HEK293 (cell line): ENCODE data around the gene KIAA1958.

ENCODE experiments used
- CTCF ChIA-PET: fragments of 350-600 bp; formaldehyde crosslinking; extraction: SDS; loops from one replicate; lab custom pipeline; 2021; ENCODE audit warnings: antibody characterized with exemption; lab: Yijun Ruan, JAX
- POLR2A ChIA-PET: fragments of 300-600 bp; formaldehyde crosslinking; extraction: SDS; loops from one replicate; lab custom pipeline; 2020; ENCODE audit warnings: antibody characterized with exemption, inconsistent platforms; lab: Yijun Ruan, JAX
- H3K27ac ChIP-seq: fragments of 200-500 bp; sonication (Bioruptor generic); 2 replicates; pipeline ENCODE4 v1.5.1; 2014; ENCODE audit warnings: low read depth, low read length, control low read depth, inconsistent platforms; ENCODE audit errors: extremely low read depth
- H3K36me3 ChIP-seq, 2 experiments: fragments of 200-500 bp in 1 of 2; sonication (Bioruptor generic) in 1 of 2; 1 replicate in 1 of 2; 2 replicates in 1 of 2; pipeline ENCODE4 v1.5.1; 2014 to 2017; ENCODE audit warnings: inconsistent platforms in 2 of 2, low read length in 2 of 2; ENCODE audit not compliant: control insufficient read depth in 2 of 2, insufficient read depth in 1 of 2
- H3K4me1 ChIP-seq: fragments of 200-500 bp; sonication (Bioruptor generic); 2 replicates; pipeline ENCODE4 v1.5.1; 2014; ENCODE audit warnings: mild to moderate bottlenecking, low read length, inconsistent platforms; ENCODE audit not compliant: control insufficient read depth, insufficient read depth
- H3K4me3 ChIP-seq: 2 replicates; pipeline ENCODE4 v1.5.1; 2011; ENCODE audit warnings: low read depth, mild to moderate bottlenecking, control low read depth, low read length, moderate library complexity
- H3K9me3 ChIP-seq: fragments of 200-500 bp; sonication (Bioruptor generic); 2 replicates; pipeline ENCODE4 v1.5.1; 2014; ENCODE audit warnings: low read depth, low read length, inconsistent platforms; ENCODE audit not compliant: control insufficient read depth, insufficient read depth
- MYNN ChIP-seq: fragments of 450-650 bp; formaldehyde crosslinking; IDR thresholded peaks from 2 replicates; pipeline ENCODE4 v1.5.1; 2016; ENCODE audit warnings: missing biosample characterization, missing genetic modification characterization, borderline replicate concordance
- PRDM10 ChIP-seq: fragments of 450-650 bp; formaldehyde crosslinking; IDR thresholded peaks from 2 replicates; pipeline ENCODE4 v1.5.1; 2016; ENCODE audit warnings: missing biosample characterization, missing genetic modification characterization
- PRDM4 ChIP-seq: fragments of 450-650 bp; formaldehyde crosslinking; IDR thresholded peaks from 2 replicates; pipeline ENCODE4 v1.5.1; 2017; ENCODE audit warnings: missing biosample characterization, missing genetic modification characterization
- SALL2 ChIP-seq: fragments of 450-650 bp; formaldehyde crosslinking; IDR thresholded peaks from 2 replicates; pipeline ENCODE4 v1.5.0; 2017; ENCODE audit warnings: missing biosample characterization, mild to moderate bottlenecking, missing genetic modification characterization, borderline replicate concordance
- SCRT1 ChIP-seq: fragments of 450-650 bp; formaldehyde crosslinking; IDR thresholded peaks from 2 replicates; pipeline ENCODE4 v1.5.1; 2016; ENCODE audit warnings: missing biosample characterization, missing genetic modification characterization, borderline replicate concordance
- SCRT2 ChIP-seq: fragments of 450-650 bp; formaldehyde crosslinking; IDR thresholded peaks from 2 replicates; pipeline ENCODE4 v1.5.1; 2016; ENCODE audit warnings: missing biosample characterization, missing genetic modification characterization
- SETDB1 ChIP-seq: IDR thresholded peaks from one replicate; pipeline ENCODE4 v1.6.1; 2017; ENCODE audit warnings: mild to moderate bottlenecking, low read length, moderate library complexity, mixed read lengths; ENCODE audit not compliant: insufficient read length
- YY2 ChIP-seq: fragments of 450-650 bp; formaldehyde crosslinking; IDR thresholded peaks from 2 replicates; pipeline ENCODE4 v1.5.1; 2016; ENCODE audit warnings: missing biosample characterization, missing genetic modification characterization
- ZNF211 ChIP-seq: fragments of 450-650 bp; formaldehyde crosslinking; IDR thresholded peaks from 2 replicates; pipeline ENCODE4 v1.5.1; 2016; ENCODE audit warnings: low read depth, missing biosample characterization, missing genetic modification characterization
- ZNF324 ChIP-seq: fragments of 450-650 bp; formaldehyde crosslinking; IDR thresholded peaks from 2 replicates; pipeline ENCODE4 v1.5.1; 2016; ENCODE audit warnings: missing biosample characterization, missing genetic modification characterization
- ZNF510 ChIP-seq: fragments of 450-650 bp; formaldehyde crosslinking; IDR thresholded peaks from 2 replicates; pipeline ENCODE4 v1.5.1; 2018; ENCODE audit warnings: mild to moderate bottlenecking, missing genetic modification characterization, missing biosample characterization; ENCODE audit not compliant: insufficient replicate concordance
- ZNF555 ChIP-seq: fragments of 450-650 bp; formaldehyde crosslinking; conservative IDR thresholded peaks from 2 replicates; pipeline ENCODE4 v1.5.1; 2017; ENCODE audit warnings: missing biosample characterization, mild to moderate bottlenecking, missing genetic modification characterization, inconsistent platforms
- ZNF664 ChIP-seq: fragments of 450-650 bp; formaldehyde crosslinking; IDR thresholded peaks from 2 replicates; pipeline ENCODE4 v1.5.1; 2016; ENCODE audit warnings: missing biosample characterization, missing genetic modification characterization
- ZSCAN18 ChIP-seq: fragments of 450-650 bp; formaldehyde crosslinking; IDR thresholded peaks from 2 replicates; pipeline ENCODE4 v1.5.1; 2016; ENCODE audit warnings: missing biosample characterization, missing genetic modification characterization

The KIAA1958 gene

GRCh38 chr9:112555101-112555643, 68.5 kb downstream of the KIAA1958 start (continued):
- TF ChIP-seq PRDM4 (tag by site-specific recombination): no peak

- Histone ChIP-seq H3K36me3 (no peaks in the 10 kb centered on the region), H3K4me3 (no peak overlapping the region), H3K9me3 (no peaks in the 10 kb centered on the region), H3K27ac (no peak overlapping the region), H3K4me1 (no peaks in the 10 kb centered on the region)
- ChIA-PET CTCF (interaction anchor here (0.6 kb wide), 2 partner anchors 241 to 299 kb away, joined by 3 to 4 read pairs; no protein-coding TSS in a partner anchor), POLR2A (interaction anchor here (0.5 kb wide), 1 partner anchor 139 kb away, joined by 4 read pairs; no protein-coding TSS in a partner anchor)
- TF ChIP-seq ZNF664 (tag by site-specific recombination) (no peak), SETDB1 (no peak), PRDM10 (tag by site-specific recombination) (0 out of 2 replicates have a peak, but pooled peaks have one; percentile 34), ZSCAN18 (tag by site-specific recombination) (no peak), ZNF211 (tag by site-specific recombination) (no peak), ZNF555 (tag by site-specific recombination) (no peak), MYNN (tag by site-specific recombination) (no peak), ZNF324 (tag by site-specific recombination) (no peak)
These were observed 69.3 kb downstream of the KIAA1958 start for GRCh38 chr9:112555844-112556482.

- H3K9me3 ChIP-seq: no peaks in the 10 kb centered on the region
- H3K36me3 ChIP-seq: no peaks in the 10 kb centered on the region
- ChIA-PET POLR2A (interaction anchor here (0.5 kb wide), 1 partner anchor 139 kb away, joined by 4 read pairs; no protein-coding TSS in a partner anchor), CTCF (interaction anchor here (0.6 kb wide), 2 partner anchors 241 to 298 kb away, joined by 3 to 4 read pairs; no protein-coding TSS in a partner anchor)
- H3K4me3 ChIP-seq: no peak overlapping the region
- H3K27ac ChIP-seq: no peak overlapping the region
- no peaks in the 10 kb centered on the region for H3K4me1 ChIP-seq
- TF ChIP-seq SCRT1 (tag by site-specific recombination) (peak; percentile 73), SALL2 (tag by site-specific recombination) (no peak), YY2 (tag by site-specific recombination) (no peak), SCRT2 (peak; percentile 64), ZNF510 (tag by site-specific recombination) (no peak)
These were observed 70.1 kb downstream of the KIAA1958 start for GRCh38 chr9:112556497-112557442.
